HG02852 (cell line): ENCODE data around the gene TAF3.
"Not testable (repeated sequence)": the region's sequence is repeated elsewhere in the genome, so short reads cannot be mapped to it uniquely, and the experiment has no call there.

Experiments used
- ATAC-seq: cut with Tn5 transposase; IDR thresholded peaks from one replicate; pipeline ENCODE4 v1.9.1; 2021; ENCODE audit warnings: mild to moderate bottlenecking, moderate library complexity; ENCODE audit not compliant: unreplicated experiment

Gene TAF3, protein sequence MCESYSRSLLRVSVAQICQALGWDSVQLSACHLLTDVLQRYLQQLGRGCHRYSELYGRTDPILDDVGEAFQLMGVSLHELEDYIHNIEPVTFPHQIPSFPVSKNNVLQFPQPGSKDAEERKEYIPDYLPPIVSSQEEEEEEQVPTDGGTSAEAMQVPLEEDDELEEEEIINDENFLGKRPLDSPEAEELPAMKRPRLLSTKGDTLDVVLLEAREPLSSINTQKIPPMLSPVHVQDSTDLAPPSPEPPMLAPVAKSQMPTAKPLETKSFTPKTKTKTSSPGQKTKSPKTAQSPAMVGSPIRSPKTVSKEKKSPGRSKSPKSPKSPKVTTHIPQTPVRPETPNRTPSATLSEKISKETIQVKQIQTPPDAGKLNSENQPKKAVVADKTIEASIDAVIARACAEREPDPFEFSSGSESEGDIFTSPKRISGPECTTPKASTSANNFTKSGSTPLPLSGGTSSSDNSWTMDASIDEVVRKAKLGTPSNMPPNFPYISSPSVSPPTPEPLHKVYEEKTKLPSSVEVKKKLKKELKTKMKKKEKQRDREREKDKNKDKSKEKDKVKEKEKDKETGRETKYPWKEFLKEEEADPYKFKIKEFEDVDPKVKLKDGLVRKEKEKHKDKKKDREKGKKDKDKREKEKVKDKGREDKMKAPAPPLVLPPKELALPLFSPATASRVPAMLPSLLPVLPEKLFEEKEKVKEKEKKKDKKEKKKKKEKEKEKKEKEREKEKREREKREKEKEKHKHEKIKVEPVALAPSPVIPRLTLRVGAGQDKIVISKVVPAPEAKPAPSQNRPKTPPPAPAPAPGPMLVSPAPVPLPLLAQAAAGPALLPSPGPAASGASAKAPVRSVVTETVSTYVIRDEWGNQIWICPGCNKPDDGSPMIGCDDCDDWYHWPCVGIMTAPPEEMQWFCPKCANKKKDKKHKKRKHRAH

DNA sequence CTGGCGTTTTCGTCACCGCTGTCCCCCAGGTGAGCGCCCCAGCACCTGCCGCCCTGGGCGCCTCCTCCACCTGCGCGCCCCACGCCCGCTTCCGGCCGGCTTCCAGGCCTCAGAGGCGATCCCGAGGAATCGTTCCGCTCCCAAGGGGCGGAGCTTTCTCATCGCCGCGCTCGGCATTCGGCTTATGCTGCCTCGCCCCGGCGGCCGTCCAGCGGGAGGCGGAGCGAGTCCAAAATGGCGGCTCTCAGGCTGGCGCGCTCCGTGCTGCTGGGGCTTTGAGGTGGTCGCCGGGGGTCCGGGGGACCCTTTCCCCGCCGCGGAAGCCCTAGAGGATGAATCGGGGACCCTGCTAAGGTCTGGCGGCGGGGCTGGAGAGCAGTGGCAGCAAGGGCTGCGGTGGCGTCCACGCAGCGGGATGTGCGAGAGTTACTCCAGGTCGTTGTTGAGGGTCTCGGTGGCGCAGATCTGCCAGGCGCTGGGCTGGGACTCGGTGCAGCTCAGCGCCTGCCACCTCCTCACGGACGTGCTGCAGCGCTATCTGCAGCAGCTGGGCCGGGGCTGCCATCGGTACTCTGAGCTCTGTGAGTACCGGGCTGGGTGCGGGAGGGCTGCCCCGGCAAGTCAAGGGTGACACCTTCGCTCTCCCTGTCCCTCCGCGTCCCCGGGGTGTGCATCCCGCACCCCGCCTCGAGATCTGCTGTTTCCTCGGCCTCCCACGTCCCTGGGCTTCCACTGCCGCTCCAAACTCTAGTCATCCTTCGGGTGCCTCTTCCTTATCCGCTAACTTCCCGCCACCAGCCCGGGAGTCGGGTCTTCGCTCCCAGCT lies at the start of gene TAF3:
TSS of gene TAF3 (plus strand) at position 211 of the 826 bp plus-strand sequence. CDS start at position 416, 205 bp downstream.
- peak; percentile 85 for ATAC-seq

DNA sequence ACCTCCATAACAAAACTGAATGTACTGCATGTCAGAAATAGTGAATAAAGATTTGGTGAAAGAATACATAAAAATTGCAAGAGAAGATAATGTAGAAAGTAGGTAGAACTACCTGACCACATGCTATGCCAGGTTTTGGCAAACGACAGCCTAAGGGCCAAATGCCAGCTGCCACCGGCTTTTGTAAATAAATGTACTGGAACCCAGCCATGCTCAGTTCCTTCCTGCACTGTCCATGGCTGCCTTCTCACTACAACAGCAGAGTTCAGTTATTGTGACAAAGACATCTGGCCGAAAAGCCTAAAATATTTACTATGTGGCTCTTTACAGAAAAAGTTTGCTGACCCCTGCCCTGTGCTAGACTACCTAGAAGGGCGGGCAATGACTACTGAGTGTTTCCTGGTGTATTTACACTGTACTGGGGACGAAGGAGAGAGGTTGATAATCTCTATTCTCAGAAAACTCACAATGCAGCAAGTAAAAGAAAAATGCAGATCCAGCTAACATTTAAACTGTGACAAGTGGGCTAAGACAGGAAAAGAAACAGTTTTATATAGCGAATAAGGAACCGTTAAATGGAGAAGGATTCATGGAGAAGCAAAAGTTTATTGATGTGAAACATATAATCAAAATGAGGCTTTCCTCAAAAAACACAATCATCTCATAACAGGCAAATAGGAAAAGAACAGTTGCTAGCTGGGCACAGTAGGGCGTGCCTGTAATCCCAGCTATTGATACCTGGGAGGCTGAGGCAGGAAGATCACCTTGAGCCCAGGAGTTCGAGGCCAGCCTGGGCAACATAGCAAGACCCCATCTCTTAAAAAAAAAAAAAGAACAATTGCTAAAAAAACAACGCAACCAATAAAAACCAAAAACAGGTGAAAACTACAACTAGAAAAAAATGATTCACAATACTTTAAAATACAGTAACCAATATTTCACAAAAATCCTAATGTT lies 44.2 kb upstream of the TAF3 start:
- ATAC-seq, result no peak

DNA sequence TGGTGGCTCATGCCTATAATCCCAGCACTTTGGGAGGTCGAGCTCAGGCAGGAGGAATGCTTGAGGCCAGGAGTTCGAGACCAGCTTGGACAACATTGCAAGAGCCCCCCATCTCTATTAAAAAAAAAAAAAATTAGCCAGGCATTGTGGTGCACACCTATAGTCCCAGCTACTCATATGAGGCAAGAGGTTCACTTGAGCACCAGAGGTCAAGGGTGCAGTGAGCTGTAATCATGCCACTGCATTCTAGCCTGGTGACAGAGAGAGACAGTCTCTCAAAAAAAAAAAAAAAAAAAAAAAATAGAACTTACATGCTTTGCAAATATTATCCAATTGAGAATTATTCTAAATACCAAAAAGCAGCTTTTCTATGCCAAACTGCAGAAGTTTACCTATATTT lies 41.5 kb upstream of the TAF3 start:
- no peak for ATAC-seq

DNA sequence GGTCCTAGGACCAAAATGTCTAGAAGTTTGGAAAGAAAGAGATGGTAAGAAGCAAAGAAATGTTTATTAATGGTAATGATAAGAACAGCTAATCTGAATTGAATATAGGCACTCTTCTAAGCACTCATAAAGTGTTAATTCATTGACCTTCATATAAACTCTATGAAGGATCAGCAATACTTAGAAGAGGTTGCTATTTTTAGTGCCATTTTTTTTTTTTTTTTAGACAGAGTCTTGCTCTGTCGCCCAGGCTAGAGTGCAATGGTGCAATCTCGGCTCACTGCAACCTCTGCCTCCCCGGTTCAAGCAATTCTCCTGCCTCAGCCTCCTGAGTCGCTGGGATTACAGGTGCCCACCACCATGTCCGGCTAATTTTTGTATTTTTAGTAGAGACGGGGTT lies 36.1 kb upstream of the TAF3 start:
- ATAC-seq, result not testable (repeated sequence)

DNA sequence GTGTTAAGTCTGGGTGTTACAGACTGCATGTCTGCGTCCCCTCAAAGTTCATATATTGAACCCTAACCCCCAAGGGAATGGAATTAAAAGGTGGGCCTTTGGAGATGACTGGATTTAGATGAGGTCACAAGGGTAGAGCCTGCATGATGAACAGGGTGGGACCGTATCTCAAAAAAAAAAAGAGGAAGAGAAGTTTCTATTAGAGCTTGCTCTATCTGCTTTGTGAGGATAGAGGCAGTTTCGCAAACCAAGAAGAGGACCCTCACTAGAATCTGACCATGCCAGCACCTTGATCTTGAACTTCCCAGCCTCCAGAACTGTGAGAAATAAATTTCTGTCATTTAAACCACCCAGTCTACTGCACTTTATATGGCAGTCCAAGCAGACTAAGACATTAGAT lies 31.9 kb upstream of the TAF3 start:
- no peak for ATAC-seq

DNA sequence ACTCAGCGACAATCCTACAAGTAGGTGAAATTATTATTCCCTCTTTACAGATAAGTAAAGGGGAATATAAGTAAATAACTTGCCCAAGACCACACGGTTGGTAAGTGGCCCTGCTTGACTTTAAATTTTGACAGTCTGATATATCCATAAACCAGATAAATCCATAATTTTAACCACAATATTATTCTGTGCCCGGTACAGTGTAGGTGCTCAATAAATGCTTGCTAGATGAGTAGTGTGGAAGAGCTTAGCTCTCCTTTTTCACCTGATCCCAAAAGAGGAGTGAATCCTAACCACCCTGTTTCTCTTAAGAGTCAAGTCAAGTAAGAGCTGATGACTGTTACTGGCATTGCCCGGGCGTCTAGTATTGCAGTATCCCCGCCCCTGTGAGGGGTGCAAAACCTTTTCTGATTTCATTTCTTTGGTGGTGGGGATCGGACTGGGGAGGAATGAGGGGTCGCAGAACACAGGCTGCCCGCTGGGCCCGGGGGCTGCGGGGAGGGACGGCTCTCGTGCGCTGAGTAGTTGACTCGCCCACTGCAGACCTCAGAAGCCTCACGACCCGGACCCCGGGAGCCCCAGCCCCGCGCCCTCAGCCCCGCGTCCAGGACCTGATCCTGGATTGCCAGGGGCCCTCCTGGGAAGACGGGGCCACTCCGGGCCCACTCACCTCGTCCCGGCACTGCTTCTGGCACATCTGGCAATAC lies 31.0 kb upstream of the TAF3 start:
- peak; percentile 11 for ATAC-seq

DNA sequence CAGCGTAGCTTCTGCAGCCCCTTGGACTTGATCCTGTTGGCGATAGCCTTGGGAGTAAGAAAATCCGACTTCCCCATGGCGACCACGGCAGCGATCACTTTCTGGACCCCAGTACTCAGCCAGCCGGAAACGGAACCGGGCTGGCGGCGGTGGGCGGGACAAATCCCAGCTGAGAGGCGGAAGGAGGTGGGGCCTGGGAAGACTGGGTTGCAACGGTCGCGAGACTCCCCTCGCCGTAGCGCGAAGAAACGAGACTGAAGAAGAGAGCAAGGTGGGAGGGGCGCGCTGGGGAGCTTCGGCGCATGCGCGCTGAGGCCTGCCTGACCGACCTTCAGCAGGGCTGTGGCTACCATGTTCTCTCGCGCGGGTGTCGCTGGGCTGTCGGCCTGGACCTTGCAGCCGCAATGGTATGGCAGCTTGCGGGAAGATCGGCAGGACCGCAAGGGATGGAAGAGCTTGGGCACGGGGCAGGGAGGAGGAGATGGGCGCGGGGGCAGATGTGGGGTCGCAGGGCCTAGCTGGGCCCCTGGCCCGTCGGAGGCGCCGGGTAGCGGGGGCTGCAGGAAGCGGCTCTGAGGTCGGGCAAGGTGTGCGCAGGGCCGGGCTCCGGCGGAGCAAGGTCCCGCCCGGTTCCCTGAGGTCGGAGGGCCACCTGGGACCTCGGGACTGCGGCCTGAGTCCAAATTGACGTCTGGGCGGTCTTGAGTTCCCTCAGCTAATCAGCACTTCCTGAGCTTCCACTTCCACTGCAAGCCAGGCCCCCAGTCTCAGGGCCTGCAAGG lies 30.3 kb upstream of the TAF3 start, which contains the start of the genes ATP5F1C and KIN:
TSS of gene ATP5F1C (plus strand) at position 321 of the 782 bp plus-strand sequence. CDS start at position 352, 31 bp downstream.
TSS of gene KIN (minus strand) at position 137 of the 782 bp plus-strand sequence. CDS start at position 77, 60 bp downstream.
- peak; percentile 92 for ATAC-seq

DNA sequence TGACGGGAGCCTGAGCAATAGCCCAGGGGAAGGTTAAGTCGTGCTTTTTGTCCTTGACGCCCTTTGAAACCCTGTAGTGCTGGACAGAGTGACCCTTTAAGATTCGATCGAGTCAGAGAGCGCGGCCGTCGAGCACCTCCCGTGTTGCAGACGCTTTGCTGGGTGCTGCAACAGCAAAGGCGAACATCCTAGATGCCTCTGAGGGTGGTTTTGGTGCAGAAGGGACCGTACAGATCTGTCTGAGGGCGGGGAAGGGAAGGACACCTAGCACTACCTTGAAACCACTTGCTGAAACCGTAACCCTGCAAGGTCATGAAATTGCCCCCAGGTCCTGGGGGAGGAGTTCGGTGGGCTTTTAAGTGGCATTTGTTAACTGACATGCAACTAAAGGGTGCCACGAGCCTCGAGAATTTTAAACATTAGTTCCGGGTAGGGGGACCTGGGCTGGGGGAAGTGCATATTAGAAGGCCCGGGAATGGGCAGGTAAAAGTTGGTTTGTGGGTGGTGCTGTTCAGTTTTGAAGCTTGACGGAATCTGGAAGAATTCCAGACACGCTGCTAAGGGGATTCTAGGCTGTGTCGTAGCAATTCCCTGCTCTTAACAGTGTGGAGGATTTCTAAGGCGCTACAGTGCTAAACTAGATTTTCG lies 29.5 kb upstream of the TAF3 start:
- peak; percentile 20 for ATAC-seq

DNA sequence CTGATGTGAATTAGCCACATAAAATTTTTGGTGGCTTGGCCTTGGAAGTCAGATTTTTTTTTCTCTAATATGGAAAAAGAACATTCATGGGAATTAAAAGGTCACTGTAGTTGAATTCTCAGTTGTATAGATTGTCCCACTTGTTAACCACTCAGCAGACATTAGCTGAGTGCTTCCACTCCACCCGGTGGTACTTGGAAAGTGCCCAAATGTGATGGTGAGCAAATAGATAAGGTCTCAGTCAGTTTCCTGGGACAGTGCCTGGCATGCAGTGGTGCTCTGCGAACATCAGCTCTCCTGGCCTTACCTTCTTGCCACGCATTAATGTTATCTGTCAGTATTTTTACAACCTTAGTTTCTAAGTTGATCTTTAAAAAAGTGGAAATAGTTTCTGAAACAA lies 28.9 kb upstream of the TAF3 start:
- no peak for ATAC-seq

DNA sequence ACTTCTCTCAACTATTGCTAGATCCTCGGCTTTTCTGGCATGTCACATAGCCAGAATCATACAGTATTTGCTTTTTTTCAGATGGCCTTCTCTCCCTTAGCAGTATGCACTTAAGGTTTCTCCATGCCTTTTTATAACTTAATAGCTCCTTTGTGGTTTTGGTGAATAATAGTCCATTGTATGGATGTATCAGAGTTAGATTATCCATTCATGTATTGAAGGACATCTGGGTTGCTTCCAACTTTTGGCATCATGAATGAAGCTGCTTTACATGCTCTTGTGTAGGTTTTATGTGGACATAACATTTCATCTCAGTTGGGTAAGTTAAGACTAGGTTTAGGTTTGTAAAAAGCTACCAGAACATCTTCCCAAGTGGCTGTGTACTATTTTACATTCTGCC lies 25.8 kb upstream of the TAF3 start:
- ATAC-seq, result no peak

DNA sequence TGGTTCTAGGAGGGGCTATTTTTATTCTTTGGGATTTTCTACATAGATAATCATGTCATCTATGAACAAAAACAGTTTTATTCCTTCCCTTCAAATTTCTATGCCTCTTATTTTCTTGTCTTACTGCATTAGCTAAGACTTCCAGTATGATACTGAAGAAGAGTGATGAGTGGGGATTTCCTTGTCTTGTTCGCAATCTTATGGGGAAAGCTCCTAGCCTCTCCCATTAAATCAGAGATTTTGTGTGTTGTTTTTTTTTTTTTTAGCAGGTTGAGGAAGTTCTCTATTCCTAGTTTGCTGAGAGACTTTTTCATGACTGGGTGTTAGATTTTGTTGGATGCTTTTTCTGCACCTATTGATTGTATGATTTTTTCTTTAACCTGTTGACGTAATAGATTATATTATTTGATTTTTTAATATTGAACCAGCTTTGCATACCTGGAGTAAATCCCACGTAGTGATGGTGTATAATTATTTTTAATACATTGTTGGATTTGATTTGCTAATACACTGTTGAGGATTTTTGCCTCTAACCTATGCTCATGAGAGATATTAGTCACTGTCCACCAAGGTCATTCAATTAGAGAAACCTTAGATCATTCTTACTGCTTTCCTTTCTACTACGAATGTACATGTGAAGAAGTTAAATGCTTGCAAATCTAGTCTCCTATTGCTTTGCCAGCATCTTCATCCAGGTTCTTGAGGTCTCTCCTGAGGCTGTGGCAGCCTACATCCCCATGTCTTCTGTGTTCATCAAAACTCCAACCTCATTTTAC lies 23.9 kb upstream of the TAF3 start:
- ATAC-seq, result no peak

DNA sequence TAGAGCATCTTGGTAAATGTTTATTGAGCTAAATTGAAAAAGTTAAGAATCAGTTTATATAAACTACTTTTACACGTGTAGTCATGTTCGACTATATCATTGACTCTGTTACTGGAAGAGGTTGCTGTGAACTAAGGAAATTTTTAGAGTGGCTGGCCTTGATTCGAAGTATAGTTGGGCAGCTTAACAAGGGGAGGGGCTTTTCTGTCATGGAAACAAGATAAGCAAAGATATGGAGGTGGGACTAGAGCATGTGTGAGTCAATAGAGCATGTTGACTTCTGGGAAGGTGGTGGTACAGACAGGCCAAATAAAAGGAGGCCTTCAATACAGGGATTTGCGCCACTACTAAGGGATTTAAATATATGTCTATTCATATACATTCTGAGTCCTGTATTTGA lies 22.7 kb upstream of the TAF3 start:
- no peak for ATAC-seq

DNA sequence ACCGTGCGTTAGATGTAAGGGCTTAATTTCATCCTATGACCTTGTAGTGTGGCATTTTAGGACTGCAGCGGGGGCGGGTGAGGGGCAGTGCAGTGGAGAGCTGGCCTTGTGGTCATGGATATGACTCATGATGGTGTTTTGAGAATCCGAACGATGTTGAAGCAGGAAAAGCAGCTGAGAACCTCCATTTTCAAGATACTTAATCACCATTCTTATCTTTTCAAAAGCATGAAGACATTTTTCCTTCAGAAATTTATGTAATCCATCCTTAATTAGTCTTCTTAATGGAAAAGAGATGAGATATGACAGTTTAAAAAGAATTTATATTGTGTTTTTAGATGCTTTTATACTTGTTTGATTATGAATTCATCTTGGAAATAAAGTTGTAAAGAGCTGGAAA lies 20.7 kb upstream of the TAF3 start:
- no peak for ATAC-seq

DNA sequence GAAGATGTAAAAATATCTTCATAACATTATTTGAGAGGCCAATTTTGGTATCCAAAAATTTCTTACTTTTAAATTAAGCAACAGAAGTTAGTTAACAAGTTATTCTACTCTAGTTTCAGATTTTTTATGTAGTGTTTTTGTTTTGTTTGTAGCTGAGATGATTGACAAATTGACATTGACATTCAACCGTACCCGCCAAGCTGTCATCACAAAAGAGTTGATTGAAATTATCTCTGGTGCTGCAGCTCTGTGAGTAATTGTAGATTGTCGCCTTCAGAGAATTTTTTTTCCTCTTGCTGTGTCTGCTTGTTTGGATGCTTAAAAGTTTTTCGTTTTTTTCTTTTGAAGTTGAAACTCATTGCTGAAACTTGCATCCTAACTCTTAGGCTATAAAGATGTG lies 15.7 kb upstream of the TAF3 start:
- no peak for ATAC-seq

DNA sequence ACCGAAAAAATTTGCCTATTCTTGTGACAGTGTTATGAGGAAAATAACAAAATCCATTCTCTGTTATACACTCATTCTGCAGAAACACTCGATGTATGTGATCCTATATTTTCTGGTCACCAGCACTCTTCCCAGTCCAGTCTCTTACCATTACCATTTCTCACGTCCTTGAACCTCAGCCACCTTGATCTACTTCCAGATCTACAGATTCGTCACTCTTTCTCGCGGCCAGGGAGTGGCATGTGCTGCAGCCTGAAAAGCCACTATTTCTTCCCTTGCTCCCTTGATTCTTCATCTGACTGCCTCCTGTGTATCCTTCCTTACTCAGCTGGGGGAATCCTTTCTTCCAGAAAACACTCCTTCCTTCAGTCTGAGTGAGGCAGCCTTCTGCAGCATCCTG lies 14.1 kb upstream of the TAF3 start:
- ATAC-seq, result no peak

DNA sequence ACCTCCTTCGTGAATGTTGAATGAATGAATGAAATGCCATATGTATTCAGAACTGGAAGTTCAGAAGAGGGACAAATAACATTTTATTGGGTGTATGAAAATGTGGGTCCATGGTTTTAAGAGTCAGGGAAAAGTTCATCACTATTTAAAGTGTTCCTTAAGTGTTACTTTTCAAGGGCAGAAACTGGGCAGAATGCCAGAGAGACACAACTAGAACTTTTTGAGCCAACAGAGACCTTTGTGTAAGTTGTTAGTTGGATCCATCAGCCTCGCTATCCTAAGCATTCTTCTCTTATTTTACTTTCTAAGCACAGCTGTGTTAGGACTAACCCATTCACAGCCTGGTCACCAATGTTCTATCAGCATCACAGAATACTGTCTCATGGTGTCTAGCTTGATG lies 13.6 kb upstream of the TAF3 start:
- ATAC-seq, result no peak

DNA sequence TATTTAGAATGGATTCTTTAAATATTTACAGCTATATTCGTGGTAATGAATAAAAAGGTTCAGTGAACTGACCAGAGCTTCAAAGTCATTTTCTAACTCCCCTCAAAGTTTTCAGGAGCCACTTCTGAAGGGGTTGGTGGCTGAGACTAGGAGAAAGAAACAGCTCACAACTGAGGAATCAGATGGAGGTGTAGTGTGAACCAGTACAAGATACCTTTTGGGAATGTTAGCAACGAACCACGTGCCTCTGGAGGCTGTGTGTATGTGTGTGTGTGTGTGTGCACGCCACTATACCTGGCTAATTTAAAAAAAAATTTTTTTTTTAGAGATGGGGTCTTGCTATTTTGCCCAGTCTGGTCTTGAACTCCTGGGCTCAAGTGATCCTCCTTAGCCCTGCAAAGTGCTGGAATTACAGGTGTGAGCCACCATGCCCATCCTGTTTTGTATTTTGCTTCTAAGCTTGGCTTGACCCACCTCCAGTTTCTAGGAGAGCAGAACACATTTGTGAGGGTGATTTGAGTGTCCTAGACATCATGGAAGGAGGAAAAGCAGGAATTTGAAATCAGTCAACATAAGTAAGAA lies 9.5 kb upstream of the TAF3 start:
- ATAC-seq, result no peak
